Endometrial microvascular endothelial cells (primary cell): ENCODE measurements around the gene TMEM62. TPM values are rescaled to one million over a fixed set of nuclear protein-coding genes. Genes with fewer than 3 reads are reported as not detected.
"Not testable (repeated sequence)": the region's sequence is repeated elsewhere in the genome, so short reads cannot be mapped to it uniquely, and the experiment has no call there.

ENCODE experiments used
- in situ Hi-C: cut with HindIII; loops from 2 replicates; pipeline ENCODE4 v1.10.0; 2017; ENCODE audit warnings: low sequenced_read_pairs, low pct_unique_long_range_greater_than_20kb; ENCODE audit errors: inconsistent ontology term
- total RNA-seq: library from RNA; depleted of rRNA; stranded (reverse); fragments of >200 nt; gene quantifications from one replicate; pipeline ENCODE4 v1.2.3, GENCODE V29; 2015; ENCODE audit errors: inconsistent ontology term

The TMEM62 gene
- total RNA-seq, 1 donor from 2014 or later: 34.0 TPM

GRCh38 chr15:43167261-43167660, 33.9 kb downstream of the TMEM62 start:
- in situ Hi-C loops: not testable (repeated sequence)

- in situ Hi-C loops: no loop called here
Measured at GRCh38 chr15:43168192-43169107, 35.1 kb downstream of the TMEM62 start.

GRCh38 chr15:43169888-43170287, 36.5 kb downstream of the TMEM62 start:
- in situ Hi-C loops: no loop called here

- in situ Hi-C loops: not testable (repeated sequence)
Measured at GRCh38 chr15:43175656-43176309, 42.4 kb downstream of the TMEM62 start.

- in situ Hi-C loops: not testable (repeated sequence)
Measured at GRCh38 chr15:43177147-43177546, 43.8 kb downstream of the TMEM62 start.

- in situ Hi-C loops: no loop called here
Measured at GRCh38 chr15:43183270-43183669, 49.9 kb downstream of the TMEM62 start.

- in situ Hi-C loops: no loop called here
Measured at GRCh38 chr15:43184407-43185124, 51.2 kb downstream of the TMEM62 start.

GRCh38 chr15:43185157-43186002, 52.0 kb downstream of the TMEM62 start, which contains the start of gene CCNDBP1:
Gene CCNDBP1 (plus strand): TSS chr15:43185403. CDS start chr15:43185499, 96 bp downstream.
- in situ Hi-C loops: no loop called here

GRCh38 chr15:43186003-43186353, 52.6 kb downstream of the TMEM62 start:
- in situ Hi-C loops: no loop called here

GRCh38 chr15:43187544-43188155, 54.3 kb downstream of the TMEM62 start:
- in situ Hi-C loops: no loop called here

- in situ Hi-C loops: no loop called here
Measured at GRCh38 chr15:43189296-43189695, 55.9 kb downstream of the TMEM62 start.

- in situ Hi-C loops: no loop called here
Measured at GRCh38 chr15:43190178-43190577, 56.8 kb downstream of the TMEM62 start.

- in situ Hi-C loops: no loop called here
Measured at GRCh38 chr15:43193710-43194109, 60.3 kb downstream of the TMEM62 start.

- in situ Hi-C loops: no loop called here
Measured at GRCh38 chr15:43194795-43195194, 61.4 kb downstream of the TMEM62 start.

GRCh38 chr15:43196760-43197548, 63.6 kb downstream of the TMEM62 start:
- in situ Hi-C loops: no loop called here

GRCh38 chr15:43197773-43198172, 64.4 kb downstream of the TMEM62 start:
- in situ Hi-C loops: not testable (repeated sequence)

GRCh38 chr15:43198556-43198955, 65.2 kb downstream of the TMEM62 start:
- in situ Hi-C loops: not testable (repeated sequence)
